ENCODE measurements around the gene BRCA1. TPM values are rescaled to one million over a fixed set of nuclear protein-coding genes. Genes with fewer than 3 reads are reported as not detected.

BRCA1 gene
- total RNA-seq, 2 donors from 2014 or later = 41.6 to 111 TPM

DNA sequence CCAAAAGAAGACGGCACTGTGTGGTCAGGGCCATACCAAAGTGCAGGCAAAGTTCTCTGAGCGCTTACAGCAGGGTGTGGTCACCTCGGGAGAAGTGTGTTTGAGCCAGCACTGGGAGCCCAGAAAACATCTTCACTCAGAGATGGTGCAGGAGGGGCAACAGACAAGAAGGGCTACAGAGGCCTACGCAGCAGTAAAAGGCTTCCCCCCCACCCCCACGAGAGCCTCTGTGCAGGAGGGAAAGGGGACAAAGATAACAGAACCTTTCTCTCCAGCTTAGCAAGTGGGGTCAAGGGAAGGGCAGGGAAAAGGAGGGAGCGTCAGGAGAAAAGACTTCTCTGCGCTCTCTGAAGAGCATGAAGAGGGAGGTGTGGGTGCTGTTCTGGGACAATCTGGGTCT, 105.7 kb downstream of the BRCA1 start:
- H3K27ac Mint-ChIP-seq = no peak overlapping the region
- H3K4me3 Mint-ChIP-seq = peak overlapping the region; percentile 41
- peaks cover 9 to 26% of the 10 kb centered on the region in 2 donors for H3K4me1 Mint-ChIP-seq (ENCODE audit: low read depth in 2 of 2)

DNA sequence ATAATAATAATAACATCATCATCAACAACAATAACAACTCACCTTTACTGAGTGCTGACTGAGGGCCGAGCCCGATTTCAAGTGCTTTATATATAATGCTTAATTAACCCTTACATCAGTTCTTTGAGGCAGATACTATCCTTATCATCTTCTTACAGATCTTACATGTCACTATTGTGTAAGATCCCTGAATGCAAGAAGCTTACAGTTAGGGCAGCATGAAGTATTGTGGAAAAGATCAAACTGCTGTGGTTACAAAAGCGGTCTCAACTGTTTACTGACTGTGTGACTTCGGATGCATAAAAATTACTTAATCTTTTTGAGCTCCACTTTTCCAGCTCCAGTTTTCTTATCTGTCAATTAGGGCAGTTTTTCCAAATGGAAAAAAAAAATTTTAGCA, 106.2 kb downstream of the BRCA1 start:
- H3K27ac Mint-ChIP-seq = peak overlapping the region in 1 of 2 donors; percentile 15

More for the DNA sequence above, 105.7 kb downstream of the BRCA1 start:
- no peaks in the 10 kb centered on the region for H3K36me3 Mint-ChIP-seq
- no peak for ATAC-seq
- H3K27me3 Mint-ChIP-seq = no peaks in the 10 kb centered on the region
- no peak for DNase-seq (ENCODE audit: low spot score)
- H3K9me3 Mint-ChIP-seq = no peaks in the 10 kb centered on the region

DNA sequence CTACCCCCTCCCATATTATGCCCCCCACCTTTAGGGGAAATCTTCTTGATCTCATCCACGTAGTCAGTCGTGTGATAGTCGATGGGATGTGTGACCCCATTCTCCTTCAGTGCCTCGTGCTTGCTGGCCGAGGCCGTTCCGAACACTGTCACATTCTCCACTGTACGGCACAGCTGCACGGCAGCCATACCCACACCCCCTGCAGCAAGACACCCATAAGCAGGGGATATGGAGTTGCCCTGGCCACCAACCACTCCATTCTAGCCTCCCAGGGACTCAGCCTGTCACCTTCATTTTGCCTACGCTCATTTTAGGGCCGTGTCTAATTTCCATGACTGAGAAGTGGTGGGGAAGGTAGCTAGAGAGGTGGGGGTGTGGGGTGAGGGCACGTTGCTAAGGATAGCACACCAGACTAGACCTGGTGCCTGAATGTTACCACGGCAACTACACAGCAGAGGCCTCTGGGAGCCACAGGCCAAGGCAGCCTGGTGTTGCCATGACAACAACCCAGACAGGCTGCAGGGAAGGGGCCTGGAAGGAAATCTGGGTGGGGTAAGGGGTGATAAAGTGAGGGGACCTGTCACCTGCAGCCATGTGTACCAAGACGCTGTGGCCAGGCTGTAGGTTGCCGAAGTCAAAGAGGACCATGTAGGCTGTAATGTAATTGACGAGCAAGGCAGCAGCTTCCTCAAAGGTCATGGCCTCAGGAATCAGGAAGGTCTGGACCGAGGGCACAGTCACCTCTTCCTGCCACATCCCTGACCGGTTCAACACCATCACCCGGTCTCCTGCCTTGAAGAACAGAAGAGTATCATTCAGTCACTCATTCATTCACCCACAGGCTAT, 106.9 kb downstream of the BRCA1 start:
- no peak overlapping the region for H3K4me3 Mint-ChIP-seq
- no peaks in the 10 kb centered on the region for H3K9me3 Mint-ChIP-seq
- DNase-seq (ENCODE audit: low spot score) (no peak), ATAC-seq (no peak)
- H3K4me1 Mint-ChIP-seq (ENCODE audit: low read depth in 2 of 2) = peaks cover 6 to 24% of the 10 kb centered on the region in 2 donors
- H3K27me3 Mint-ChIP-seq = no peaks in the 10 kb centered on the region
- no peaks in the 10 kb centered on the region for H3K36me3 Mint-ChIP-seq
- peak overlapping the region in 1 of 2 donors; percentile 15 for H3K27ac Mint-ChIP-seq

More for the DNA sequence above, 106.2 kb downstream of the BRCA1 start:
- H3K4me1 Mint-ChIP-seq (ENCODE audit: low read depth in 2 of 2) = peaks cover 6 to 24% of the 10 kb centered on the region in 2 donors
- H3K9me3 Mint-ChIP-seq = no peaks in the 10 kb centered on the region
- no peaks in the 10 kb centered on the region for H3K27me3 Mint-ChIP-seq
- DNase-seq (ENCODE audit: low spot score) = no peak
- no peaks in the 10 kb centered on the region for H3K36me3 Mint-ChIP-seq
- no peak for ATAC-seq
- H3K4me3 Mint-ChIP-seq = no peak overlapping the region

DNA sequence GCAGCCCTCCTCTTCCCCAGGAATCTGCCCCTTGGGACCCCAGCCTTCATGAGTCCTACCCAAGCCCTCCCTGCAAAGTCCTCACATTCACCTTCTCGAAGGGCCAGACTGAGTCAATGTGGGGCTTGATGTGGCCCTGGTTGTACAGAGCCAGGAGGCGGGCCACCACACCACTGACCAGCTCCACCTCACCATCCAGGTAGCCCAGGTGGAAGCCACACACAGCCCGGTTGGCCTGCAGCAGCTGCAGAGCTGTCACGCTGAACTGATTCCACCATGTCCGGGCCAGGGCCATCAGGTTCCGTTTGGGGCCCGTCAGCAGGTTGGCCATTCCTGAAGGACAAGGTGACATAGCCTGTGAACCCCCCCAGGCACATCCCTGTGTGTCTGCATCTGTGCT, 108.9 kb downstream of the BRCA1 start:
- no peak overlapping the region for H3K4me3 Mint-ChIP-seq
- H3K27ac Mint-ChIP-seq = no peak overlapping the region
- no peaks in the 10 kb centered on the region for H3K27me3 Mint-ChIP-seq
- H3K36me3 Mint-ChIP-seq = no peaks in the 10 kb centered on the region
- ATAC-seq (no peak), DNase-seq (ENCODE audit: low spot score) (no peak)
- no peaks in the 10 kb centered on the region for H3K9me3 Mint-ChIP-seq
- H3K4me1 Mint-ChIP-seq (ENCODE audit: low read depth in 2 of 2) = peaks cover 4 to 25% of the 10 kb centered on the region in 2 donors

DNA sequence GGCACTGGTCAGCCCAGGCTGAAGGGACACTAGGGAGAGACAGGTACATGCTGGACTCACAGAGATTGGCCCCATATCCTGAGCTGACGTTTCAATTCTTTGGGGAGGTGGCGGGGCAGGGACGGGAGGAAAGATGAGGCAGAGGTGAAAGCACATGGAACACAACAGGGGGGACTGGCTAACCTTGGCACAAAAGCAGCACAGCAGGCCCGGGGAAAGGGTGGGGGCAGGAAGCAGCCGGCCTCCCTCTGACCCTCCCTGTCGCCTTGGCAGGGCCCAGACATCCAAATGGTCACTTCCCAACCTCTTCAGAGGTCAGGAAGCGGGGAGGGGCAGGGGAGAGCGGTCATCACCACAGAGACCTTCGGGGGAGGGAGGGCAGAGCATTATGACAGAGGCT, 109.6 kb downstream of the BRCA1 start:
- Mint-ChIP-seq H3K4me1 (ENCODE audit: low read depth in 2 of 2) (peaks cover 3 to 22% of the 10 kb centered on the region in 2 donors), H3K27ac (no peak overlapping the region), H3K27me3 (no peaks in the 10 kb centered on the region)

DNA sequence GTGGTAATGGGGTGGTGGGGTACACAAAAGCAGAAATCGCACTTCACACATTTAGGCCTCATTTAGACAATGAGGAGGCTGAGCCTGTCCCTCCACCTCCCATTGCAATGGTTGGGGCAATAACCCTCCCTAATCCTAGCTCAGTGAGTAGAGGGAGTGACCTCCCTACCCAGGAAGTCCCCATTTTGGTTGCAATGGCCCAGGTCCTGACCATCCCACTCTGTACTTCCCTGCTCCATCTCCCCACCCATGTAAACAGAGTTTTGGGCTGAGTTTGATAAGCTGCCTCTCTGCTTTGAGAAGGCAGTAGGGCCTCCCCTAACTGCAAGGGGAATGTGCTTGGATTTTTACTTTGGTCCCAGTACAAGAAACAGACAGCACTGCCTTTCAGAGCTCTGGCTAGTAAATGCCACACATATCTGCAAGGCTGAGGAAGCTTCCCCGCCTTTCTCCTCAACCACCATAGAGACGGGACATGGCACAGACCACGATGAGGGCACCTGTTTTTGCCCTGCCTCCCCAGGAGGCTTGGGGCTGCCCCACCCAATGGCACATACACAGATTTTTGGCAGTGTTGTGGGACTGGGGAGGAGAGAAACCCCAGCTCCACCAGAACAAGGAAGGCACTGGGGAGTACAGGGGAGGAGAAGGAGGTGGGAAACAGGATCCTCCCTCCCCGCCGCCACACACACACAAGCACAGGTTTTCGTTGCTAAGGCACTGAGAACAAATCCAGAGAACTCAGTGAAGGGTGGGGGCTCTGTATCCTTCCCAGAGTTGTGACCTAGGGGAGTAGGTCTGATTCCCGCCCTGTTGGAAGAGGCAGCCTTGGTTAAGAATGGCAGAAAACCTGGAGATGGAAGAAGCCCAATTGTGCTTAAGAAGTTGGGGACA, 110.3 kb downstream of the BRCA1 start:
- H3K4me3 Mint-ChIP-seq = no peak overlapping the region
- no peaks in the 10 kb centered on the region for H3K9me3 Mint-ChIP-seq
- H3K36me3 Mint-ChIP-seq = no peaks in the 10 kb centered on the region
- ATAC-seq (no peak), DNase-seq (ENCODE audit: low spot score) (no peak)
- H3K27ac Mint-ChIP-seq = peak overlapping the region in 1 of 2 donors; percentile 59
- peaks cover 6 to 26% of the 10 kb centered on the region in 2 donors for H3K4me1 Mint-ChIP-seq (ENCODE audit: low read depth in 2 of 2)
- H3K27me3 Mint-ChIP-seq = no peaks in the 10 kb centered on the region

More for the DNA sequence above, 109.6 kb downstream of the BRCA1 start:
- ATAC-seq (no peak), DNase-seq (ENCODE audit: low spot score) (no peak)
- H3K36me3 Mint-ChIP-seq = no peaks in the 10 kb centered on the region
- no peaks in the 10 kb centered on the region for H3K9me3 Mint-ChIP-seq
- no peak overlapping the region for H3K4me3 Mint-ChIP-seq

DNA sequence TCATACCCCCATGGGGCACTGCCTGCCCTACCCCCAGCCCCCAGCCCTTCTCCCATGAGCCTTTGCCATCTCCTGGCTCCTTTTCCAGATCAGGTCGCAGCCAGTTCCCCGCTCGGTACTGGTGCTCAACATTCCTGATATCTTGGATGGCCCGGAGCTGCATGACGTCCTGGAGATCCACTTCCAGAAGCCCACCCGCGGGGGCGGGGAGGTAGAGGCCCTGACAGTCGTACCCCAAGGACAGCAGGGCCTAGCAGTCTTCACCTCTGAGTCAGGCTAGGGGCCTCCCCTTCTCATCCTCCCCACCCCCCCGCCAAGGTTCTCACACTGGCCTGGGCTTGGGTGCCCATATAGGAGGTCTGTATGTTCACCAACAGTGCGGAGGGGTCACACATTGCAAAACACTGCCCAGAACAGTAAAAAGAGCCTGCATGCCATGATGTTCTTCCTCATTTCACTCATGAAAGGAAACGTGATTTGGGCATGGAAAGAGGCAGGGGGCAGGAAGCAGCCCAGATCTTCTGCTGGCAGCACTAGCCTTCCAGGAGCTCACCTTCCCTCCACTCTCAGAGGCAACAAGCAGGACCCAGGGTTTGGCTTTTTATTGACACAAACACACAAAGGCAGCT, 111.0 kb downstream of the BRCA1 start:
- Mint-ChIP-seq H3K27ac (no peak overlapping the region), H3K4me1 (ENCODE audit: low read depth in 2 of 2) (peaks cover 6 to 19% of the 10 kb centered on the region in 2 donors), H3K27me3 (no peaks in the 10 kb centered on the region), H3K9me3 (no peaks in the 10 kb centered on the region), H3K36me3 (no peaks in the 10 kb centered on the region), H3K4me3 (no peak overlapping the region)
- DNase-seq (ENCODE audit: low spot score) = no peak
- ATAC-seq = no peak

DNA sequence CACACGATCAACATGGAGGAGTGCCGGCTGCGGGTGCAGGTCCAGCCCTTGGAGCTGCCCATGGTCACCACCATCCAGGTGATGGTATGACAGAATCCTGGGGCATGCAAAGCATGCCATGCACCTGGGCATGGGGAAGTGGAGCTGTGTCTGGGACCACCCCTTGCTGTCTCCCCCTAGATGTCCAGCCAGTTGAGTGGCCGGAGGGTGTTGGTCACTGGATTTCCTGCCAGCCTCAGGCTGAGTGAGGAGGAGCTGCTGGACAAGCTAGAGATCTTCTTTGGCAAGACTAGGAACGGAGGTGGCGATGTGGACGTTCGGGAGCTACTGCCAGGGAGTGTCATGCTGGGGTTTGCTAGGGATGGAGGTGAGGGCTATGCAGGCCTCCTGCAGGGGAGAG, 111.9 kb downstream of the BRCA1 start:
- ATAC-seq = no peak
- Mint-ChIP-seq H3K27me3 (no peaks in the 10 kb centered on the region), H3K4me1 (ENCODE audit: low read depth in 2 of 2) (peaks cover 6 to 12% of the 10 kb centered on the region in 2 donors), H3K36me3 (no peaks in the 10 kb centered on the region), H3K9me3 (no peaks in the 10 kb centered on the region), H3K27ac (no peak overlapping the region), H3K4me3 (no peak overlapping the region)
- DNase-seq (ENCODE audit: low spot score) = no peak

DNA sequence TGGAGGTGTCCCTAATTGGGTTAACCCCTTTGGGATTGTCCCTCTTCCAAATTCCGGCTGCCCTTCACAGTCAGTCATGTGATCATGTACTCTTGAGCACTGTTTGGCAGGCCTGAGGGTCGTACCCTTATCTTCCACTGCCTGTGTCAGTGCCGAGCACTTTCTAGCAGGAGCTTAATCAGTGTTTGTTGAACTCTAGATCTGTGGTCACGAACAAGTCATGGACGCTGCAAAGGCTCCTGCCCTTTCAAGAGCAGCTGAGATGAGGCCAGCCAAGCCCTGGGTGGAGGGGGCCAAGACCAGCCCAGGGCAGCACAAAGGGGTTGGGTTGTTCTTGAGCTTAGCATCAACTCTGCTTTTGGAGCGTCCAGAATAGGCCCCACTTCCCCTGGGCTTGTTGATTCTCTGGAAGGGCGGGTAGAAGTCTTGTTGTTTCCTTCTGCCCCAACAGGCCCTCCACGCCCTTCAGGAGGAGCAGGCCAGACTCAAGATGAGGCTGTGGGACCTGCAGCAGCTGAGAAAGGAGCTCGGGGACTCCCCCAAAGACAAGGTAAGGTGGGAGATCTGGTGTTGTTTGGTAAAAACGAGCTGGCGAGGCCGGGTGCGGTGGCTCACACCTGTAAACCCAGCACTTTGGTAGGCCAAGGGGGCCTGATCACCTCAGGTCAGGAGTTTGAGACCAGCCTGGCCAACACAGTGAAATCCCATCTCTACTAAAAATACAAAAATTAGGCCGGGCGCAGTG, 113.3 kb downstream of the BRCA1 start:
- peaks cover 9 to 12% of the 10 kb centered on the region in 2 donors for H3K4me1 Mint-ChIP-seq (ENCODE audit: low read depth in 2 of 2)
- DNase-seq (ENCODE audit: low spot score) (no peak), ATAC-seq (no peak)
- no peak overlapping the region for H3K4me3 Mint-ChIP-seq
- no peaks in the 10 kb centered on the region for H3K36me3 Mint-ChIP-seq
- H3K27me3 Mint-ChIP-seq = no peaks in the 10 kb centered on the region
- H3K27ac Mint-ChIP-seq = no peak overlapping the region
- H3K9me3 Mint-ChIP-seq = no peaks in the 10 kb centered on the region

DNA sequence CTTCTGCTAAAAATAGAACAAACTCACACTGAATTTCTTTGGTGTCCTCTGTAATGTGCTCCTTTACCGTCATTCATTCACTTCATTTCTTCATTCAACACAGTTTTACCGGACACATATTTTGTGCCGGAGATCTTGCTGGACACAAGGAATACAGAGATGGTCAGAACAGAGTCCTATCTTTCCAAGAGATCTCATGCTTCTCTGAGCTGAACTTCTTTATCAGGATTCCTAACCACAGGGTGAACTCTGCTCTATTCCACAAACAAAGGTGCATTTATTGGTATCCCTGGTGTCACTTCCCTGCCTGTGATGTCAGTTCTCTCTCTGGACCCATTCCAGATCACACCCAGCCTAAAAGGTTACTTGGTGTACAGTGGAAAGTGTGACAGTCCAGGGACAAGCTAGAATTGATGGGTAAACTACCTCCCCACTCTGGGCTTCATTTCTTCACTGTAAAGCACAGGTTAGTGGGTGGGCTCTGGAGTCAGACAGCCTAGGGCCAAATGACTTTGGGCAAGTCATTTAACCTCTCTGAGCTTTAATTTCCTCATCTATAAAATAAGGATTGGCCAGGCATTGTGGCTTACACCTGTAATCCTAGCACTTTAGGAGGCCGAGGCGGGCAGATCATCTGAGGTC, 114.4 kb downstream of the BRCA1 start:
- no peaks in the 10 kb centered on the region for H3K36me3 Mint-ChIP-seq
- peaks cover 16 to 18% of the 10 kb centered on the region in 2 donors for H3K4me1 Mint-ChIP-seq (ENCODE audit: low read depth in 2 of 2)
- ATAC-seq (no peak), DNase-seq (ENCODE audit: low spot score) (no peak)
- no peak overlapping the region for H3K4me3 Mint-ChIP-seq
- H3K9me3 Mint-ChIP-seq = no peaks in the 10 kb centered on the region
- H3K27ac Mint-ChIP-seq = no peak overlapping the region
- no peaks in the 10 kb centered on the region for H3K27me3 Mint-ChIP-seq

DNA sequence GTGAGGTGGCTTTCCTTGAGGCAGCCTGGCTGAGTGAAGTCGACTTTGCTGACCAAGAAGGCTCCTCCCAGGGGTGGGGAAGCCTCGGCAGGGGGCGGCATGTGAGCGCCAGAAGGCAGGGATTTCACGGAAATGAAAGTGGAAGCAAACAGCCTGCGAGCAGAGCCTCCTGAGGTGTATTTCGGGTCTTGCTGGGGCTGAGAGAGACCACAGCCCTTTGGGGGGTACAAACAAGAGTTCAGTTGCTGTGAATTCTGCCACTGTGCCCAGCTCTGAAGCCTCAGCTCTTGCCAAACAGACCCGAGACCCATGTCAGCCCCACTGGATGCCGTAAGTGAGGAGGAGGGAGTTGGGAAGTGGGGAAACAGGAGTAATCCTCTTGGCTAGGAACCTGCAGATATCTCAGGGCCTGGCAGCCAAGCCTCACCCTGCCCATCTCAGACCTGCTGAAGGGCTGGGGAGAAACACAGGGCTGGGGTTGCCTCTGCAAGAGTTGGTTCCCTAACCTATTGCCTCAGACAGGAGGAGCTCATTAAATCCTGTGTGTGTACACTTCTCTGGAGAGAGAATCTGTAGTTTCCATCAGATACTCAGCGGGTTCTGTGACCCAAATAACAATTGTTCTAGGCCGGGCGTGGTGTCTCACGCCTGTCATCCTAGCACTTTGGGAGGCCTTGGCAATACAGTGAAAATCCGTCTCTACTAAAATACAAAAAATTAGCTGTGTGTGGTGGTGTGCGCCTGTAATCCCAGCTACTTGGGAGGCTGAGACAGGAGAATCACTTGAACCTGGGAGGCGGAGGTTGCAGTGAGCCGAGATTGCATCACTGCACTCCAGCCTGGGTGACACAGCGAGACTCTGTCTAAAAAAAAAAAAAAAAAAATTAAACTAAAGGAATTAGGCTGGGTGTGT, 118.3 kb downstream of the BRCA1 start, which contains the start of gene IFI35:
Gene IFI35 (plus strand): TSS at position 146 of the 913 bp plus-strand sequence. CDS start 164 bp downstream, at position 310.
- peak within 1 kb of the TSS; percentile 97 for H3K4me3 Mint-ChIP-seq
- no peaks in the 10 kb centered on the region for H3K36me3 Mint-ChIP-seq
- H3K9me3 Mint-ChIP-seq = no peaks in the 10 kb centered on the region

More for the DNA sequence above, 118.3 kb downstream of the BRCA1 start, which contains the start of gene IFI35:
- H3K27me3 Mint-ChIP-seq = no peaks in the 10 kb centered on the region
- H3K27ac Mint-ChIP-seq = peak within 1 kb of the TSS; percentile 98 to 100
- DNase-seq (ENCODE audit: low spot score) (peak; percentile 92), ATAC-seq (peak; percentile 97)
- peaks cover 16 to 19% of the 10 kb centered on the region in 2 donors for H3K4me1 Mint-ChIP-seq (ENCODE audit: low read depth in 2 of 2)
